Brain microvascular endothelial cell (primary cell): Measurements from ENCODE around the gene KCNH2.

Experiments used
- DNase-seq: peaks from one replicate; pipeline ENCODE4 v3.0.0-alpha.2; 2020
- H3K27ac ChIP-seq: fragments of 250-450 bp; sonication (Bioruptor Pico); 2 replicates; pipeline ENCODE4 v1.5.1; 2020; ENCODE audit warnings: mild to moderate bottlenecking, moderate library complexity
- H3K27me3 ChIP-seq: fragments of 250-450 bp; sonication (Bioruptor Pico); replicated peaks from 2 replicates; pipeline ENCODE4 v1.5.1; 2020; ENCODE audit warnings: mild to moderate bottlenecking
- H3K36me3 ChIP-seq: fragments of 250-450 bp; sonication (Bioruptor Pico); replicated peaks from 2 replicates; pipeline ENCODE4 v1.5.1; 2020; ENCODE audit warnings: mild to moderate bottlenecking
- H3K4me3 ChIP-seq: 2 replicates; pipeline ENCODE4 v1.5.1; 2011; ENCODE audit warnings: low read depth, mild to moderate bottlenecking, control low read depth, low read length, moderate library complexity
- in situ Hi-C: cut with HindIII; loops from 2 replicates; pipeline ENCODE4 v1.10.0; 2017; ENCODE audit warnings: low sequenced_read_pairs, low pct_ligation_motif_present
- TF ChIP-seq, protein P1 (sequence below): IDR thresholded peaks from 2 replicates; pipeline ENCODE4 v1.5.1; 2011; ENCODE audit warnings: low read depth, mild to moderate bottlenecking, moderate library complexity, low read length, control low read depth, inconsistent platforms; ENCODE audit errors: missing control alignments

KCNH2 gene

DNA sequence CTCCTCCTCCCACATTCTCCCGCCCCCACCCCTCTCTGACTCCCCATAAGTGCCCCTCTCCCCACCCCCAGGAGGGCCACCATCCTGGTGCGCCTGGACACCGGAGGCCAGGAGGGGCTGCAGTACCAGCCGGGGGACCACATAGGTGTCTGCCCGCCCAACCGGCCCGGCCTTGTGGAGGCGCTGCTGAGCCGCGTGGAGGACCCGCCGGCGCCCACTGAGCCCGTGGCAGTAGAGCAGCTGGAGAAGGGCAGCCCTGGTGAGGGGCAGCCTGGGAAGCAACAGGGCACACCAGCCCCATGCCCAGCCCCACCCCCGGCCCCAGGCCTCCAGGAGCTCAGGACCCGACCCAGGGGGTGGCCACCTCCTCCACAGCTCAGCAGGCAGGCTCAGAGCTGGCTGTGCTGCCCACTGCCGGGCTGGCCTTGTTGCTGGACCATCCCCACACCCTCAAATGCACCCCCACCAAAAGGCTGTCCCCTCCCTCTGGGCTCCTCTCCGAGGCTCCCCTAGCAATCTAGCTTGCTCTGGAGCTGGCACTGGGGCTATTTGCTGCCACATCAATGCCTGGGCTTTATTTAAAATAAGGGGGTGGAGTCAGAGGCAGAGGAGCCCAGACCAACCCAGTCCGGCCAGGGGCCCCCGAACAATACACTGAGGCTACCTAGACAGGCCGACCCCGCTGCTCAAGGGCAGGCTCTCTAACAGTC, 31.4 kb upstream of the KCNH2 start:
- no peak for DNase-seq
- in situ Hi-C loops: no loop called here
- Histone ChIP-seq H3K4me3 (no peak overlapping the region), H3K27me3 (peaks cover 6% of the 10 kb centered on the region), H3K36me3 (no peaks in the 10 kb centered on the region), H3K27ac (no peak overlapping the region)
- TF ChIP-seq, protein P1, sequence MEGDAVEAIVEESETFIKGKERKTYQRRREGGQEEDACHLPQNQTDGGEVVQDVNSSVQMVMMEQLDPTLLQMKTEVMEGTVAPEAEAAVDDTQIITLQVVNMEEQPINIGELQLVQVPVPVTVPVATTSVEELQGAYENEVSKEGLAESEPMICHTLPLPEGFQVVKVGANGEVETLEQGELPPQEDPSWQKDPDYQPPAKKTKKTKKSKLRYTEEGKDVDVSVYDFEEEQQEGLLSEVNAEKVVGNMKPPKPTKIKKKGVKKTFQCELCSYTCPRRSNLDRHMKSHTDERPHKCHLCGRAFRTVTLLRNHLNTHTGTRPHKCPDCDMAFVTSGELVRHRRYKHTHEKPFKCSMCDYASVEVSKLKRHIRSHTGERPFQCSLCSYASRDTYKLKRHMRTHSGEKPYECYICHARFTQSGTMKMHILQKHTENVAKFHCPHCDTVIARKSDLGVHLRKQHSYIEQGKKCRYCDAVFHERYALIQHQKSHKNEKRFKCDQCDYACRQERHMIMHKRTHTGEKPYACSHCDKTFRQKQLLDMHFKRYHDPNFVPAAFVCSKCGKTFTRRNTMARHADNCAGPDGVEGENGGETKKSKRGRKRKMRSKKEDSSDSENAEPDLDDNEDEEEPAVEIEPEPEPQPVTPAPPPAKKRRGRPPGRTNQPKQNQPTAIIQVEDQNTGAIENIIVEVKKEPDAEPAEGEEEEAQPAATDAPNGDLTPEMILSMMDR: no peak

DNA sequence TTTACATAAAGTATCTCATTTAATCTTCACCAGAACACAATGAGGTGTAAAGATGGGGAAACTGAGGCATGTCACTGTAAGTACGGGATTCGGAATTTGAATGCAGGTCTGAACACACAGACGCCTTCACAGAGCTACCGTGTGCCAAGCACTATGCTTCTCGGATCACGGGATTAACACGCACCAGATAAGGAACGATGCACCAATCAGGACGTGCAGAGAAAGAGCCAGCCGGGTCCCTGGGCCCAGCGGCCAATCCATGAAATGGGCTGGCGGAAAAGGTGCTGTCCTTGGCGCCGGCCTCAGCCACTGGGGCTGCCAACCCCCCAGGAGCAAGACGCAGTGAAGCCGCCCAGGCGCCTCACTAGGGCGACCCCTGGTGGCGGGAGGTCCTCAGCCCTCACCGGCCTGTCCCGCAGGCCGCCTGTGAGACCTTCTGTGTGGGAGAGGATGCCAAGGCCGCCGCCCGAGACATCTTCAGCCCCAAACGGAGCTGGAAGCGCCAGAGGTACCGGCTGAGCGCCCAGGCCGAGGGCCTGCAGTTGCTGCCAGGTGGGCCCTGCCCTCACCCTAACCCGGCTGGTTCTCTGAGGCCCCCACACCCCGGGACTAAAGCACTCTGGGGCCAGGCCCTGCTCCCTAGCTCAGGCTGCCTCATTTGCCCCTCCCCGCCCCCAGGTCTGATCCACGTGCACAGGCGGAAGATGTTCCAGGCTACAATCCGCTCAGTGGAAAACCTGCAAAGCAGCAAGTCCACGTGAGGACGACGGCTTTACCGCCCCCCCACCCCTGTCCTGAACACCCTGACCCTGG, 30.6 kb upstream of the KCNH2 start:
- in situ Hi-C loops: no loop called here
- TF ChIP-seq, protein P1: peak; percentile 85
- peaks cover 6% of the 10 kb centered on the region for H3K27me3 ChIP-seq

DNA sequence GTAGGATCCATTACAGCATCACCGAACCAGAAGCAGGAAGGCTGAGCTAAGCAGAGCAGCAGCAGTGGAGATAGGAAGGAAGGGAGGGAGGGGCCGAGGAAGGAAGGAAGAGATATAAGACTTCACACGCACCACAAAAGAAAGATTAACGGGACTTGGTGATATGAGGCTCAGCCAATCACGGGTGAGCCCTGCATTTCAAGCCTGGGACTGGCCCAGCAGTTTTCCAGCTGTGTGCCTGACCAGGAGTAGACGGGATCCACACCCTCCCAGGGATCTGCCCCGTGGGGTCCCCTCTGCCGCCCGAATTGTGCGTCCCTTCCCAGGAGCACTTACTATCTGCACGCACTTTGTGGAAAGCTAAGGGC, 30.0 kb upstream of the KCNH2 start:
- DNase-seq: no peak
- in situ Hi-C loops: no loop called here
- TF ChIP-seq, protein P1: no peak
- Histone ChIP-seq H3K4me3 (no peak overlapping the region), H3K27me3 (peaks cover 6% of the 10 kb centered on the region), H3K36me3 (no peaks in the 10 kb centered on the region), H3K27ac (no peak overlapping the region)

More for the DNA sequence above, 30.6 kb upstream of the KCNH2 start:
- Histone ChIP-seq H3K27ac (no peak overlapping the region), H3K36me3 (no peaks in the 10 kb centered on the region), H3K4me3 (peak overlapping the region; percentile 2)
- DNase-seq: no peak

DNA sequence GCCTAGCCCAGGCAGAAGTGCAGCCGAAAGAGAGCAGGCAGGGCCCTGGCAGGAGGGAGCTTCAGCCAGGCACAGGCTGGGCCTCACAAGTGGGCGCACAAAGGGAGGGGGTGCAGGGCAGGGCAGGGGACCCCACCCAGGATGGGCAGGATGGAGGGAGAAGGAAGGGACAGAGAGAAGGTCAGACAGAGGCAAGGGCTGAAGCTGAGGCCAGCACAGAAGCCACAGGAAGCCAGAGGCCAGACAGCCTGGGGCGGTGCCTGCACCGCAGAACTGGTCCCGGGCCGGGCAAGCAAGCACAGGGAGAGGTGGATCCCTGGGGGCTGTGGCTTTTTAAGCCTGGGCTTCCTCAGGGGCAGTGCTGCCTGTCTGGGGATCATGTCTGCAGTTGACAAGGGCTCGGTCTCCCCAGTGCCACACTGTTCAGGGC, 29.4 kb upstream of the KCNH2 start:
- in situ Hi-C loops: no loop called here
- H3K36me3 ChIP-seq: no peaks in the 10 kb centered on the region
- no peak for DNase-seq
- H3K27ac ChIP-seq: no peak overlapping the region
- H3K27me3 ChIP-seq: peaks cover 2% of the 10 kb centered on the region
- no peak overlapping the region for H3K4me3 ChIP-seq
- TF ChIP-seq, protein P1: no peak

DNA sequence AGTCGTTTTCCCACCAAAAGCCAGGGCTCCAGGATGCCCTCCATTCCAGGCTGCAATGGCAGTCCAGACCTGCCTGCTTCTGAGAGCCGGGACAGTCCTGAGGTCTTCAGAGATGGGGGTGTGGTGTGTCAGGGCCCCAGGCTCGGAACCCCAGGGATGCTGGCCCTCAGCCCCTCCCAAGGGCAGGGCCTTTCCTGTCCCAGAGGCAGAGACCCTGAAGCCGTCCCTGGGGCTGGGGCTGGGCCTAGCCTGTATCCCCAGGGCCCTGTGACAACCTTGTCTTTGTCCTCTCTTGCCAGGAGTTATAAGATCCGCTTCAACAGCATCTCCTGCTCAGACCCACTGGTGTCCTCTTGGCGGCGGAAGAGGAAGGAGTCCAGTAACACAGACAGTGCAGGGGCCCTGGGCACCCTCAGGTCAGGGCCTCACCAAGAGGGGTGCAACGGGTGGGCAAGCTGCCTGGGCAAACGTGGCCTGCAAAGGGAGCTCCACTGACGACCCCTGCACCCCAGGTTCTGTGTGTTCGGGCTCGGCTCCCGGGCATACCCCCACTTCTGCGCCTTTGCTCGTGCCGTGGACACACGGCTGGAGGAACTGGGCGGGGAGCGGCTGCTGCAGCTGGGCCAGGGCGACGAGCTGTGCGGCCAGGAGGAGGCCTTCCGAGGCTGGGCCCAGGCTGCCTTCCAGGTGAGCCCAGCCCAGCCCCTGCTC, 28.6 kb upstream of the KCNH2 start:
- no peak overlapping the region for H3K27ac ChIP-seq
- TF ChIP-seq, protein P1: no peak
- H3K36me3 ChIP-seq: no peaks in the 10 kb centered on the region
- H3K27me3 ChIP-seq: no peaks in the 10 kb centered on the region
- H3K4me3 ChIP-seq: no peak overlapping the region
- DNase-seq: no peak
- in situ Hi-C loops: no loop called here
